Esophagus (tissue), 2 donors: ENCODE data around the gene AMBP. TPM values are rescaled to one million over a fixed set of nuclear protein-coding genes. Genes with fewer than 3 reads are reported as not detected.

Source experiments
- H3K27ac ChIP-seq, 2 donors: one replicate each; pipeline ENCODE4 v1.5.1; 2013; ENCODE audit warnings: low read depth in 2 of 2, mild to moderate bottlenecking in 2 of 2, inconsistent platforms in 1 of 2, low read length in 1 of 2, moderate library complexity in 1 of 2
- H3K27me3 ChIP-seq, 2 donors: one replicate each; pipeline ENCODE4 v1.6.1; 2013; ENCODE audit warnings: low read length in 2 of 2, control low read depth in 1 of 2, mild to moderate bottlenecking in 1 of 2; ENCODE audit not compliant: insufficient read depth in 2 of 2, control insufficient read depth in 1 of 2
- H3K36me3 ChIP-seq, 2 donors: one replicate each; pipeline ENCODE4 v1.6.1; 2013; ENCODE audit warnings: low read length in 1 of 2; ENCODE audit not compliant: control insufficient read depth in 2 of 2, insufficient read depth in 2 of 2
- H3K4me1 ChIP-seq, 2 donors: one replicate each; pipeline ENCODE4 v1.6.1; 2013; ENCODE audit warnings: low read length in 1 of 2; ENCODE audit not compliant: control insufficient read depth in 2 of 2, insufficient read depth in 2 of 2
- H3K4me3 ChIP-seq, 2 donors: one replicate each; pipeline ENCODE4 v1.5.1; 2013; ENCODE audit warnings: low read length in 2 of 2, mild to moderate bottlenecking in 2 of 2, low read depth in 1 of 2, moderate library complexity in 1 of 2
- H3K9me3 ChIP-seq, 2 donors: one replicate each; pipeline ENCODE4 v1.6.1; 2013; ENCODE audit warnings: mild to moderate bottlenecking in 2 of 2, low read depth in 1 of 2, low read length in 1 of 2, moderate library complexity in 1 of 2; ENCODE audit not compliant: control insufficient read depth in 2 of 2, insufficient read depth in 1 of 2
- WGBS, 2 donors: extraction: QIAGEN DNeasy Blood & Tissue Kit; methylation state at CpG; one replicate each; pipeline ENCODE4 v1.1.7; 2013; 5-methylcytosine and 5-hydroxymethylcytosine counted together
- polyA plus RNA-seq, 2 donors: library from polyadenylated mRNA; stranded (reverse); fragments of 200-250 nt; gene quantifications; one replicate each; pipeline ENCODE4 v1.2.3, GENCODE V29; 2013
- donor health status: healthy with polysubstance abuse.
- donor health status: Bipolar disorder and iron deficiency.

Gene AMBP
- under 1 TPM; 0.11 to 0.28 TPM for polyA plus RNA-seq

DNA sequence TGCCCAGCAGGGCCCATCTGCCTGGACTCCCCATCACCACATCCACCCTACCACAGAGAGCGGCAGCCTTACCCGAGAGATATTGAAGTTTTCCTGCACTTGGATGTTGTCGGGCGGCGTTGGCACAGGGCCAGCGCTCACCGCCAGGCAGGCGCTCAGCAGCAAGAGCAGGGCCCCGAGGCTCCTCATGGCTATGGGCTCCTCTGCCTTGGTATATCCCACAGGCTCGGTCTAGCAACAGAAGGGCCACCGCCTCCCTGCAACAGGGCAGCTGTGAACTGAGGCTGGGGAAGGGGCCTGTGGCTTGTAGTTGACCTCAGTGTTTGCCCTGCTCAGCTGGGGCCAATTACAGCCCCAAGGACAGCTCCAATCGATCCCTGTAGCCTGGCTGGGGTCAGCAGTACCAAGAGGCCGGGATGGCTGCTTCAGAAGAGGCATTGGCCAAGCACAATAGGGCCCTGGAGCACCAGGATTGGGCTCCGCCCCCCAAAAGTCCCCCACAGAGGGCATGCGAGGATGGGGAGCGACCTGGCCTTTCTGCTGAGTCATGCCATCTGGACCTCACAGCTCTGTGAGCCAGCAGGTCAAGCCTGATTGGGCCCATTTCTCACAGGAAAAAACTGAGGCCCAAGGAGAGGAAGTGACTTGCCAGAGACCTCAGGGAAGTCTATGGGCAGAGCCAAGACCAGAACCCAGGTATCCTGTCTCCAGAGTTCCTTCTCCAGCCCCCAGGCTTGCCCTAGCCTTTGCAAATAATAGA is at the start of gene AMBP:
TSS of gene AMBP (minus strand) at position 280 of the 760 bp plus-strand sequence. CDS start at position 189, 91 bp downstream.
- H3K4me3 ChIP-seq = no peak within 1 kb of the TSS
- H3K27ac ChIP-seq = no peak within 1 kb of the TSS
- H3K9me3 ChIP-seq = no peaks in the 10 kb centered on the region
- 37 to 53% methylated on average over 16 of the region's 16 CpGs for WGBS, 2 donors
- H3K36me3 ChIP-seq = no peaks in the 10 kb centered on the region
- H3K4me1 ChIP-seq = peaks cover 0 to 6% of the 10 kb centered on the region in 2 donors
- no peaks in the 10 kb centered on the region for H3K27me3 ChIP-seq

DNA sequence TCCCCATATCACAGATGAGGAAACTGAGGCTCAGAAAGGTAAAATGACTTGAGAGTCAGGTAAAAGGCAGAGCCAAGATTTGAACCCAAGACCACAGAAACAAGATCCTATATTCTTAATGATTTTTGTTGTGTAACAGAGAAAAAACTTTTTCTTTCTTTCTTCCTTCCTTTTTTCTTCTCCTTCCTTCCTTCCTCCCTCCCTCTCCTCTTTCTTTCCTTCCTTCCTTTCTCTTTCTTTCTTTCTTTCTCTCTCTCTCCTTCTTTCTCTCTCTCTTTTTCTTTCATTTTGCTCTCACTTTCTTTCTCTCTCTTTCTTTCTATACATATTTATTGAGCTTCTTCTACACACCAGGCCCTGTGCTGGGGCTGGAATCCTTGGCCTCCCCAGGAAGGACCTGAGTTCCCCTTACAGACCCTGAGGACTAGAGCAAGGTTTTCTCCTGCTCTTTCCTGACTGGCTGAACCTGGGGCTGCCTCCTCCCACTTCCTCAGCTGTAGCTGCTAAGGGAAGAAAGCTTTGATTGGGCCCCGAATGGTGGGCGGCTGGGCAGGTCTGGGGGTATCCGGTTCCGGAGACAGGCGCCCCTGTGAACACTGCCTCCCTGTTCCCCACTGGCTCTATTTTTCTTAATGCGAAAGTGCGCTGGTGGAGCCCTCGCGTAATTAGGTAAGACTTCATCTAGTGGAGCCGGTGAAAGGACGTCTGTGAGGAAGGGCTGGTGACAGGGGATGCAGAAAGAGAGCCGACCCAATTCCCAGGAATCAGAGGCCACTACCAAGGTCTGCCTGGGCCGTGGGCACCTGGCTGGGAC is 48.4 kb upstream of the AMBP start:
- H3K27ac ChIP-seq = no peak overlapping the region
- H3K27me3 ChIP-seq = peaks cover 0 to 2% of the 10 kb centered on the region in 2 donors
- H3K9me3 ChIP-seq = peaks cover 0 to 8% of the 10 kb centered on the region in 2 donors
- 77 to 82% methylated on average over 13 of the region's 13 CpGs for WGBS, 2 donors
- H3K36me3 ChIP-seq = no peaks in the 10 kb centered on the region
- H3K4me3 ChIP-seq = no peak overlapping the region
- no peaks in the 10 kb centered on the region for H3K4me1 ChIP-seq

DNA sequence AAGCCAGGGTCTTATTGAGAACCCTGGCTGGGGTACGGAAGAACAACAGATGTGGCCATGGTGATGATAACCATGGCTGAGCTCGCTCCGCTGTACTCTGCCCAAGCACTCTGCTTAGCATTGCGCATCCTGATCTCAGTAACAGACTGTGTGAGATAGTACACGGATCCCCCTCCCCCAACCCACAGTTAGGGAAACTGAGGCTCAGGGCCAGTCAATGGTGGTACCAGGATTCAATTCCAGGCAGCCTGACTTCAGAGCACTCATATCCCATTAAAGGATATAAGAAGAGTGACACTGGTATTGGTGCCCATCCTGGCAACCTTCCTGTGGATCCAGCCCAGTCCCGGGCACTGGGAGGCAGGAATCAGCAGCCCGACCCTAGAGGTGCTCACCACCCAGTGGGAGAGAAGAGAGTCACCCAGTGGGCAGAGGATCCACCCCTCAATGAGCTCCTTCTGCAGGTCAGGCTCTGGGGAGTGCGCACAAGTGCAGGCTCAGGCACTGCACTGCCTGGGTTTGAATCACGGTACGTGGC is 47.4 kb upstream of the AMBP start:
- H3K4me1 ChIP-seq = no peaks in the 10 kb centered on the region
- H3K4me3 ChIP-seq = no peak overlapping the region
- H3K27me3 ChIP-seq = peaks cover 0 to 2% of the 10 kb centered on the region in 2 donors
- H3K36me3 ChIP-seq = no peaks in the 10 kb centered on the region
- H3K9me3 ChIP-seq = peaks cover 0 to 8% of the 10 kb centered on the region in 2 donors
- no peak overlapping the region for H3K27ac ChIP-seq
- WGBS, 2 donors = 83 to 85% methylated on average over 10 of the region's 10 CpGs

DNA sequence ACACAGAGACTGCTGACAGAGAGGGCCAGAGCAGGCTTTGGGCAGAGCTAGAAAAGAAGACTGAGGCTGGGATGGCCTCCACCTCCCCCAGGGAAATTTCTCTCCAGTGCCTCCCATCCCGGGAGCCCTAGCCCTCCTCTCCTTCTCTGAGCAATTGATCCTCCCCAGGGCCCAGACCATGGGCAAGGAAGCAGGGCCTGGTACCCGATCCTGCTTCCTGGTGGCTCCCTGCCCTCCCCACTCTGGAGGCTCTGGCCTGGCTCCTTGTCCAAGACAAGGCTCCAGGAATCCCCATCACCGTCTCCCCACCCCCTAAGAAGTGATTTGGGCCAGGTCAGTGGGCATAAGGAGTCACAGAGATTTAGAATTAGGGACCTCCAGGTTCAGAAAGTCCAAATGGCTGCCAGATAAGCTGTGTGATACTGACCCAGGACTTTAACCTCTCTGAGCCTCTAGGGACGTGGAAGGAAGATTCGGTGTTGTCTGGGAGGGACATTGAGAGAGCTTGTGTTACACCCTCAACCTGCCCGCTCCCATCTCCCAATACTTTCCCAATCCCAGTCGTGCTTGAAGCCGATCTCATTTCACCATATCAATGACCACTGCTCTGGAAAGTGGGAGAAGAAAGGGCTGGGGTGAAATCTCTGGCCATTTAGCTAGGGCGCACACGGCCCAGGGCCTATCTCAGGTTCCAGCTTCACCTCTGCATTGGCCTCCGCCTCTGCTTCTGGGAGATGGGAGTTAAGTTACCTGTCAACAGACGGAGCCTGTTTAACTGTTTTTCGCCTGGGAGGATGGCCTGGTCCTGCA is 46.8 kb upstream of the AMBP start:
- WGBS, 2 donors = 84 to 91% methylated on average over 12 to 13 of the region's 13 CpGs

DNA sequence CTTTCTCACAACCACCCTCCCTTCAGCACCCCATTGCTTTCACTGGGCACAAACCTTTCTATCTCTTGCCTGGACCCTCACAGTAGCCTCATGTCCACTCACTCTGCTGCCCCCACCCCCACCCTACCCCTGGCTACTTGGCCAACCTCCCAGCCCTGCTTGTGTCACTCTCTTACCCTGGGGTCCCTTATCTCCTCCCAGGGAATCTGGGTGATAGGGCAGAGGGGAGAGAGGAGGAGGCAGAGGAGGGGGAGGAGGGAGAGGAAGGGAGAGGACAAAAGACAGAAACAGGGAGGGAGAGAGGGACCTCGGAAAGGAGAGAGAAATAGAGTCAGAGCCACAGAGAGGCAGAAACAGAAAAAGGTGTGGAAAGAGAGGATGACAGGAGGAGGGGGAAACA is 46.0 kb upstream of the AMBP start:
- peaks cover 0 to 2% of the 10 kb centered on the region in 2 donors for H3K27me3 ChIP-seq
- H3K4me1 ChIP-seq = no peaks in the 10 kb centered on the region
- H3K27ac ChIP-seq = no peak overlapping the region
- H3K4me3 ChIP-seq = no peak overlapping the region
- H3K36me3 ChIP-seq = no peaks in the 10 kb centered on the region
- WGBS, 2 donors = 72% methylated on average over 1 of the region's 1 CpG
- peaks cover 0 to 8% of the 10 kb centered on the region in 2 donors for H3K9me3 ChIP-seq

More for the DNA sequence above, 46.8 kb upstream of the AMBP start:
- Histone ChIP-seq H3K4me1 (no peaks in the 10 kb centered on the region), H3K27ac (no peak overlapping the region), H3K9me3 (peaks cover 0 to 8% of the 10 kb centered on the region in 2 donors), H3K4me3 (no peak overlapping the region), H3K36me3 (no peaks in the 10 kb centered on the region), H3K27me3 (peaks cover 0 to 2% of the 10 kb centered on the region in 2 donors)

DNA sequence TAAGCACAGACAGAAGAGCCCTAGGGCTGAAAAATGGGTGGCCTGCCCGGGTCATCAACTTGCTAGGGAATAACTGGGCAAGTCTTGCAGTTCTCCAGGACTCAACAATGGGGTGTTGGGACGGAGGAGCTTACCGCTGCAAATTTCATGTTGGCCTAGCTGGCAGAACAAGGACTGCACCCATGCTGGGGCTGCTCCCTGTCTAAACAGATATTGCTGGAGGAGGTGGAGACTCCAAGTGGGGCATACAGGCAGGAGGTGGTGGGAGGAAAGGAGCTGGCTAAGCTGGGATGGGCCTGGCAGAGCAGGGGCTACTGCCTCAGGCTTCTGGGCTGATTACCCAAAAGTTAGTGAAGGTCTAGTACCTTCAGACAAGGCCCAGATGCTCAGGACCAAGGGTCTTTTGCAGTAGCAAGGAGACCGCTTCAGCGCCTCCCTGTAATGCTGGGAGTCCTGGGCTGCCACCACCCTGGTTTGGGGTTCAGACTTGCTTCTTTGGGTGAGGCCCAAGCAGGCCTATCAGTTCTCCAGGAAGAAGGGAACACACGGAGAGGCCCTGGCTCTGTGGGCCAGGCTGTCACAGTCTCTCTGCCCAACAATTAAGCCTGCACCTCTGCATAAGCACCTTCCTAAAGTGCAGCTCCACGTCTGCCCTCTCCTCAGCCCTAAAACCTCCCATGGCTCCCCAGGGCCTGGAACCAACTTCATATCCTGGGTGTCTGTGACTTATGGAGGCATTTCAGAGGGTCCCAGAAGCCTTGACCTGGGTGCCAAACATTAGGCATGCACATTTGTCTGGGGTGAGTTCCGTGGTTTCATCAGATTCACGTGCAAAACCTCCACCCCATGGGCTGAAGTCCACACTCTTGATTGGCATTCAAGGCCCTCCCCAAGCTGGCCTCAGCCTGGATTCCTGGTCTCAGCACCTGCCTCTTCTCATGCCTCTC is 45.2 kb upstream of the AMBP start:
- H3K4me3 ChIP-seq = no peak overlapping the region
- H3K36me3 ChIP-seq = no peaks in the 10 kb centered on the region
- WGBS, 2 donors = 77 to 84% methylated on average over 9 of the region's 9 CpGs
- H3K27me3 ChIP-seq = peaks cover 0 to 2% of the 10 kb centered on the region in 2 donors
- peaks cover 0 to 8% of the 10 kb centered on the region in 2 donors for H3K9me3 ChIP-seq
- no peaks in the 10 kb centered on the region for H3K4me1 ChIP-seq
- no peak overlapping the region for H3K27ac ChIP-seq

DNA sequence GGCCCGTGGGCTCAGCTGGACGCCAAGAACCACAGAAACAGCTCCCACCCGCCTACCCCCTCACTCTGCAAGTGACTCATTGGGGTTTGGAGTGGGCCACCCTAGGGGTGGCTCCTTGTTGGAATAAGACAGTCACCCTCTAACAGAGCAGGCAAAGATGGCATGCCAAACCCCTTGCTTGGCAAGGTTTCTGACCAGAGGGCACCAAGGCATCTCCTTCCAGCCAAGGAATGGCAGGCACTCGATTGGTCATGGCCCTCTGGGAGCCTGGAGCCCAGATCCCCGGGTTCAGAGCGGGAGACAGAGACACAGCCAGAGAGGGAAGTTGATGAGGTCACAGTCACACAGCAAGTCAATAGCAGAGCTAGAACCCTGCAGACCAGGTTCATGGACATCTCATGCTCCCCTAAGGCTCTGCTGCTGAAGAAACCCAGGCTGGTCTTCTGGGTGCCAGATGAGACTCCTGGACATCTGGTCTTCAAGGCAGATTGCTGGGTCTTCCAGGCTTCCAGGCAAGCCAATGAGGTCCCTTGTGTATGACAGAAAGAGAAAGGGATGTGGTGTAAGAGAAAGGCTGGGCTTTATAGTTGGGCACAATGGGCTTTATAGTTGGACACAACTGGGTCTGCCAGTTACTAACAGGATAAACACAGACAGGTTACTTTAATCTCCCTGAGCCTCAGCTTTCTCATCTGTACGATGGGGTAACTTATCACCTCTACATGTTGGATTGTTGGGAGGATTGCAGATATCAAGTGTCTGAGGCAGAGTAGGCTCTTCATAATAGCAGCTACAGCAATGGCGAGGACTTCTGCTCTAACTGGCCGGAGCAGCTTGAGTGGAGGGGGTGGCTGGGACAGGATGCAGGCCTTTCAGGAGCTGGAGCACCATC is 44.3 kb upstream of the AMBP start:
- H3K4me1 ChIP-seq = no peaks in the 10 kb centered on the region
- no peaks in the 10 kb centered on the region for H3K27me3 ChIP-seq
- H3K9me3 ChIP-seq = peaks cover 0 to 3% of the 10 kb centered on the region in 2 donors
- no peak overlapping the region for H3K27ac ChIP-seq
- WGBS, 2 donors = 78 to 85% methylated on average over 9 of the region's 9 CpGs
- H3K36me3 ChIP-seq = no peaks in the 10 kb centered on the region
- no peak overlapping the region for H3K4me3 ChIP-seq
